A673 (cell line): ENCODE results near the gene IBSP.

Experiments
- CTCF ChIP-seq: fragments of 300-800, 200-600 bp; sonication (generic); conservative IDR thresholded peaks from 2 replicates; pipeline ENCODE4 v1.5.1; 2017; ENCODE audit warnings: low read depth, mild to moderate bottlenecking, antibody characterized with exemption, low read length, moderate library complexity, mixed read lengths
- EZH2 ChIP-seq: fragments of 200-600 bp; sonication (generic); IDR thresholded peaks from 2 replicates; pipeline ENCODE4 v1.6.1; 2017; ENCODE audit warnings: borderline replicate concordance, low read depth, mild to moderate bottlenecking, mixed read lengths, antibody characterized with exemption, low read length; ENCODE audit not compliant: poor library complexity, severe bottlenecking

DNA sequence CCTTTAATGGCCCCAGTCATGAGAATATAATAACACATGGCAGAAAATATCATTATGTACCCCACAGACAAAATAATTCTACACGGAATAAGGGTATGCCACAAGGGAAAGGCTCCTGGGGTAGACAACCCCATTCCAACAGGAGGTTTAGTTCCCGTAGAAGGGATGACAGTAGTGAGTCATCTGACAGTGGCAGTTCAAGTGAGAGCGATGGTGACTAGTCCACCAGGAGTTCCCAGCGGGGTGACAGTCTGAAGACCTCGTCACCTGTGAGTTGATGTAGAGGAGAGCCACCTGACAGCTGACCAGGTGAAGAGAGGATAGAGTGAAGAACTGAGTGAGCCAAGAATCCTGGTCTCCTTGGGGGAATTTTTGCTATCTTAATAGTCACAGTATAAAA is 46.9 kb downstream of the IBSP start:
- TF ChIP-seq CTCF (no peak), EZH2 (no peak)
